Fibroblast of peridontal ligament (primary cell): ENCODE results near the gene SPAAR.
"Not testable (repeated sequence)": the region's sequence is repeated elsewhere in the genome, so short reads cannot be mapped to it uniquely, and the experiment has no call there.

Experiments
- DNase-seq: peaks from one replicate; pipeline ENCODE4 v3.0.0-alpha.2; 2010; ENCODE audit errors: extremely low read depth

SPAAR gene

GRCh38 chr9:35923598-35923926 is 14.3 kb downstream of the SPAAR start:
- no peak for DNase-seq

- DNase-seq: peak; percentile 95
Measured at GRCh38 chr9:35923927-35924763, 14.9 kb downstream of the SPAAR start.

- no peak for DNase-seq
Measured at GRCh38 chr9:35928591-35929452, 19.5 kb downstream of the SPAAR start.

- DNase-seq: no peak
Measured at GRCh38 chr9:35929453-35929718, 20.1 kb downstream of the SPAAR start.

GRCh38 chr9:35930521-35930920 is 21.2 kb downstream of the SPAAR start:
- DNase-seq: no peak

GRCh38 chr9:35930989-35931388 is 21.7 kb downstream of the SPAAR start:
- DNase-seq: no peak

GRCh38 chr9:35932735-35933134 is 23.4 kb downstream of the SPAAR start:
- DNase-seq: no peak

- DNase-seq: no peak
Measured at GRCh38 chr9:35933550-35934067, 24.3 kb downstream of the SPAAR start.

- not testable (repeated sequence) for DNase-seq
Measured at GRCh38 chr9:35934069-35934468, 24.8 kb downstream of the SPAAR start.

GRCh38 chr9:35935261-35935660 is 26.0 kb downstream of the SPAAR start:
- DNase-seq: no peak

- peak; percentile 91 for DNase-seq
Measured at GRCh38 chr9:35935755-35936509, 26.6 kb downstream of the SPAAR start.

- DNase-seq: peak; percentile 34
Measured at GRCh38 chr9:35937227-35937626, 27.9 kb downstream of the SPAAR start.

- no peak for DNase-seq
Measured at GRCh38 chr9:35938474-35939356, 29.4 kb downstream of the SPAAR start.

- no peak for DNase-seq
Measured at GRCh38 chr9:35939679-35940250, 30.5 kb downstream of the SPAAR start.

GRCh38 chr9:35940458-35941407 is 31.4 kb downstream of the SPAAR start:
- DNase-seq: no peak

- no peak for DNase-seq
Measured at GRCh38 chr9:35942286-35942685, 33.0 kb downstream of the SPAAR start.

GRCh38 chr9:35944173-35944572 is 34.9 kb downstream of the SPAAR start:
- no peak for DNase-seq

- no peak for DNase-seq
Measured at GRCh38 chr9:35944841-35945240, 35.6 kb downstream of the SPAAR start.

- DNase-seq: peak; percentile 90
Measured at GRCh38 chr9:35945341-35946018, 36.2 kb downstream of the SPAAR start.
